ENCODE results near the gene S100P. TPM values are rescaled to one million over a fixed set of nuclear protein-coding genes. Genes with fewer than 3 reads are reported as not detected.

S100P gene
- total RNA-seq, 4 donors from 2014 or later, result 1.5 to 3.3 TPM; not detected in 2

GRCh38 chr4:6660430-6660829, 33.2 kb upstream of the S100P start:
- no peak for DNase-seq
- no peaks in the 10 kb centered on the region for H3K9me3 ChIP-seq
- no peak overlapping the region for H3K27ac ChIP-seq
- no peaks in the 10 kb centered on the region for H3K36me3 ChIP-seq
- H3K4me1 ChIP-seq, result peaks cover 0 to 4% (median 2%) of the 10 kb centered on the region in 4 donors
- no peak overlapping the region for H3K4me3 ChIP-seq
- no peaks in the 10 kb centered on the region for H3K27me3 ChIP-seq
- TF ChIP-seq POLR2A (IDR thresholded peaks at IDR 0.05) (no peak), CTCF (IDR thresholded peaks at IDR 0.05) (no peak)

- no peaks in the 10 kb centered on the region for H3K36me3 ChIP-seq
- H3K9me3 ChIP-seq, result no peaks in the 10 kb centered on the region
- H3K4me1 ChIP-seq, result peaks cover 0 to 4% (median 2%) of the 10 kb centered on the region in 4 donors
- no peak for DNase-seq
- H3K27ac ChIP-seq, result no peak overlapping the region
- no peak for TF ChIP-seq POLR2A (IDR thresholded peaks at IDR 0.05)
- no peak for TF ChIP-seq CTCF (IDR thresholded peaks at IDR 0.05)
- H3K4me3 ChIP-seq, result no peak overlapping the region
- no peaks in the 10 kb centered on the region for H3K27me3 ChIP-seq
These were observed 31.1 kb upstream of the S100P start for GRCh38 chr4:6662591-6662990.

GRCh38 chr4:6663596-6664393, 29.9 kb upstream of the S100P start:
- Histone ChIP-seq H3K4me3 (peak overlapping the region; percentile 4 to 35 (median 13)), H3K27ac (no peak overlapping the region), H3K36me3 (no peaks in the 10 kb centered on the region), H3K27me3 (no peaks in the 10 kb centered on the region), H3K4me1 (peaks cover 0 to 4% (median 2%) of the 10 kb centered on the region in 4 donors), H3K9me3 (no peaks in the 10 kb centered on the region)
- no peak for TF ChIP-seq POLR2A (IDR thresholded peaks at IDR 0.05)
- TF ChIP-seq CTCF (IDR thresholded peaks at IDR 0.05), result no peak
- no peak for DNase-seq

GRCh38 chr4:6665320-6665654, 28.4 kb upstream of the S100P start:
- no peaks in the 10 kb centered on the region for H3K27me3 ChIP-seq
- H3K36me3 ChIP-seq, result no peaks in the 10 kb centered on the region
- no peak for DNase-seq
- no peak overlapping the region for H3K4me3 ChIP-seq
- TF ChIP-seq POLR2A (IDR thresholded peaks at IDR 0.05), result no peak
- TF ChIP-seq CTCF (IDR thresholded peaks at IDR 0.05), result no peak
- peaks cover 0 to 4% (median 0%) of the 10 kb centered on the region in 4 donors for H3K4me1 ChIP-seq
- no peaks in the 10 kb centered on the region for H3K9me3 ChIP-seq
- H3K27ac ChIP-seq, result no peak overlapping the region

GRCh38 chr4:6668391-6668790, 25.3 kb upstream of the S100P start:
- H3K4me3 ChIP-seq, result no peak overlapping the region
- TF ChIP-seq CTCF (IDR thresholded peaks at IDR 0.05) (no peak), POLR2A (IDR thresholded peaks at IDR 0.05) (no peak)
- H3K27me3 ChIP-seq, result no peaks in the 10 kb centered on the region
- no peak overlapping the region for H3K27ac ChIP-seq
- H3K36me3 ChIP-seq, result no peaks in the 10 kb centered on the region
- H3K4me1 ChIP-seq, result peaks cover 0 to 4% (median 0%) of the 10 kb centered on the region in 4 donors
- DNase-seq, result no peak
- no peaks in the 10 kb centered on the region for H3K9me3 ChIP-seq
